ENCODE data around the gene FILIP1L.

The FILIP1L gene

GRCh38 chr3:99950921-99951320, 163.4 kb downstream of the FILIP1L start:
- DNase-seq (ENCODE audit: low spot score): no peak

- no peak for DNase-seq (ENCODE audit: low spot score)
Measured at GRCh38 chr3:99949956-99950670, 164.2 kb downstream of the FILIP1L start.

- DNase-seq (ENCODE audit: low spot score): no peak
Measured at GRCh38 chr3:99948467-99949089, 165.7 kb downstream of the FILIP1L start.

GRCh38 chr3:99947356-99947755, 166.9 kb downstream of the FILIP1L start:
- no peak for DNase-seq (ENCODE audit: low spot score)

- DNase-seq (ENCODE audit: low spot score): no peak
Measured at GRCh38 chr3:99945328-99945995, 168.8 kb downstream of the FILIP1L start.

GRCh38 chr3:99943931-99944761, 170.2 kb downstream of the FILIP1L start:
- DNase-seq (ENCODE audit: low spot score): no peak

GRCh38 chr3:99941211-99941610, 173.1 kb downstream of the FILIP1L start:
- DNase-seq (ENCODE audit: low spot score): no peak

GRCh38 chr3:99940350-99940749, 174.0 kb downstream of the FILIP1L start:
- DNase-seq (ENCODE audit: low spot score): no peak

GRCh38 chr3:99939876-99940275, 174.4 kb downstream of the FILIP1L start:
- DNase-seq (ENCODE audit: low spot score): no peak

GRCh38 chr3:99938270-99938911, 175.9 kb downstream of the FILIP1L start:
- DNase-seq (ENCODE audit: low spot score): peak; percentile 13

- no peak for DNase-seq (ENCODE audit: low spot score)
Measured at GRCh38 chr3:99934975-99935797, 179.1 kb downstream of the FILIP1L start.

- DNase-seq (ENCODE audit: low spot score): no peak
Measured at GRCh38 chr3:99933971-99934750, 180.1 kb downstream of the FILIP1L start.

- no peak for DNase-seq (ENCODE audit: low spot score)
Measured at GRCh38 chr3:99931059-99931458, 183.2 kb downstream of the FILIP1L start.

- no peak for DNase-seq (ENCODE audit: low spot score)
Measured at GRCh38 chr3:99929745-99930139, 184.6 kb downstream of the FILIP1L start.

- DNase-seq (ENCODE audit: low spot score): no peak
Measured at GRCh38 chr3:99928771-99929744, 185.2 kb downstream of the FILIP1L start.

- DNase-seq (ENCODE audit: low spot score): no peak
Measured at GRCh38 chr3:99927671-99928457, 186.4 kb downstream of the FILIP1L start.

- DNase-seq (ENCODE audit: low spot score): no peak
Measured at GRCh38 chr3:99925584-99926230, 188.6 kb downstream of the FILIP1L start.

GRCh38 chr3:99923873-99924272, 190.4 kb downstream of the FILIP1L start:
- no peak for DNase-seq (ENCODE audit: low spot score)

Data from germinal center (tissue), 1 donor.